Neural cell (in vitro differentiated cells): ENCODE data around the gene GTF2H3.
A peak's percentile ranks its signal among the peaks of the same experiment; 100 is the strongest.

Source experiments
- CTCF ChIP-seq: fragments of 450-650 bp; IDR thresholded peaks from 2 replicates; pipeline ENCODE4 v1.5.1; 2014; ENCODE audit warnings: antibody characterized with exemption, mild to moderate bottlenecking, moderate library complexity; ENCODE audit not compliant: poor library complexity, severe bottlenecking
- EP300 ChIP-seq: fragments of 450-650 bp; conservative IDR thresholded peaks from 2 replicates; pipeline ENCODE4 v1.6.1; 2014; ENCODE audit warnings: antibody characterized with exemption, mild to moderate bottlenecking, moderate library complexity; ENCODE audit not compliant: poor library complexity, severe bottlenecking
- EZH2 ChIP-seq: fragments of 200-600, 300-800 bp; shearing (Covaris generic), sonication (generic); IDR thresholded peaks from 2 replicates; pipeline ENCODE4 v1.6.1; 2014; ENCODE audit warnings: antibody characterized with exemption, low read length, borderline replicate concordance, mild to moderate bottlenecking; ENCODE audit not compliant: insufficient read depth, poor library complexity, severe bottlenecking
- MXI1 ChIP-seq: fragments of 450-650 bp; conservative IDR thresholded peaks from 2 replicates; pipeline ENCODE4 v1.6.1; 2014; ENCODE audit warnings: antibody characterized with exemption, mild to moderate bottlenecking; ENCODE audit not compliant: poor library complexity, severe bottlenecking
- POLR2AphosphoS5 ChIP-seq: IDR thresholded peaks from 2 replicates; pipeline ENCODE4 v1.6.1; 2012
- RAD21 ChIP-seq: fragments of 450-650 bp; conservative IDR thresholded peaks from 2 replicates; pipeline ENCODE4 v1.6.1; 2014; ENCODE audit warnings: antibody characterized with exemption, mild to moderate bottlenecking, moderate library complexity
- REST ChIP-seq: IDR thresholded peaks from 2 replicates; pipeline ENCODE4 v1.6.1; 2012; ENCODE audit warnings: borderline replicate concordance
- SMC3 ChIP-seq: fragments of 450-650 bp; conservative IDR thresholded peaks from 2 replicates; pipeline ENCODE4 v1.6.1; 2014; ENCODE audit warnings: antibody characterized with exemption, mild to moderate bottlenecking, moderate library complexity; ENCODE audit not compliant: poor library complexity
- TAF1 ChIP-seq: IDR thresholded peaks from 2 replicates; pipeline ENCODE4 v1.6.1; 2012; ENCODE audit warnings: low read depth

- TF ChIP-seq EZH2 (no peak), CTCF (peak; percentile 87), EP300 (peak; percentile 83), POLR2AphosphoS5 (peak; percentile 95), TAF1 (peak; percentile 91), SMC3 (peak; percentile 69), RAD21 (peak; percentile 79), REST (peak; percentile 63), MXI1 (peak; percentile 97)
These were observed 31.8 kb upstream of the GTF2H3 start, which contains the start of gene DDX55 for GRCh38 chr12:123601602-123602489.
